ENCODE measurements around the gene SLX9. TPM values are rescaled to one million over a fixed set of nuclear protein-coding genes. Genes with fewer than 3 reads are reported as not detected.

Gene SLX9
- total and polyA plus RNA-seq, 3 experiments from 2014 or later: 14.3 to 71.1 (median 68.1) TPM

DNA sequence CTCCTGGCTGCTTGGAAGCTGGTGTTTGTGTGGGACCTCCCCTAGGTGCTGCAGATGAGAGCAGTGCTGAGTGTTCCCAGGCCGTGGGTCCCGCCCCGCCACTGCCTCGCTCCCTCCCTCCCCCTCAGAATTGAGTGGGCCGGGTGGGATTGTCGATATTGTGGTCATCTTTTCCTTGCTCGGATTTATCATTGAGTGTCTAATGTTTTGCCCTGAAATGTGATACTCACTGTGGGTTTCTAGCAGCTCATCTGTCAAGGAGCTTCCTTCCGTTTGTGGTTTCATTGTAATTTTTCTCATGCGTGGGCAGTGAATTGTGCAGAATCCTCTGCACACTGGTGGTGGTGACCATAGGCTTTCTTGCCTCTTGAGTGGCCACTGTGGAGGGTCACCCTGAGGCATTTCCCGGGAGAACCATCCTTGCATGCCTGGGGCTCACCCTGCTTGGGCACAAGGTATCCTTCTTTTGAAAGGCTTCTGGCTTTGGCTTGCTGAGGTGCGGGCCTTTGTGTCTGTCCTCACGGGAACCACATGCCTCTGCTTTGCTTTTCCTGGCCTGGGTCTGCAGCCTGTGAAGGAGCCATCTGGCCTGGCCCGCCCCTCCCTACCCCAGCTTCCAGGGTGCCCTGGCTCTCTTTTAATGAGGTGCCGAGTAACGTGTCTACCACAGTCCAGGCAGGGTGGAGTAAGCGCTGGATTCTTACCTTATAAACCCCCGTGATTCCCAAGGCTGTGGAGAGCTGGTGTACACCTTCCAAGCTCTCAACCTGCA is 25.6 kb downstream of the SLX9 start:
- Histone ChIP-seq H3K27ac (ENCODE audit: low read depth, low read length) (no peak overlapping the region), H3K4me3 (ENCODE audit: low read length) (peak overlapping the region; percentile 38), H3K27me3 (ENCODE audit: insufficient read depth, low read length, poor library complexity, severe bottlenecking) (no peaks in the 10 kb centered on the region), H3K4me1 (ENCODE audit: insufficient read depth, low read length) (peaks cover 32% of the 10 kb centered on the region), H3K9me3 (ENCODE audit: low read length) (no peaks in the 10 kb centered on the region), H3K36me3 (ENCODE audit: insufficient read depth, low read length) (peaks cover 10% of the 10 kb centered on the region)
- peak in 1 of 5 donors; percentile 18 for DNase-seq
- no peaks in the 10 kb centered on the region for H3K27me3 Mint-ChIP-seq
- H3K27ac Mint-ChIP-seq: peak overlapping the region in 4 of 8 donors; percentile 2 to 69 (median 22)
- CTCF ChIA-PET: interaction anchor here (1.0 to 4.6 kb wide), 3 partner anchors 16 to 172 kb away, joined by 3 to 22 read pairs (median 4); no protein-coding TSS in a partner anchor
- H3K36me3 Mint-ChIP-seq: peaks cover 0 to 47% (median 18%) of the 10 kb centered on the region in 3 donors
- no peaks in the 10 kb centered on the region for H3K9me3 Mint-ChIP-seq
- peak overlapping the region in 6 of 7 donors; percentile 34 to 82 (median 54) for H3K4me3 Mint-ChIP-seq
- peaks cover 35 to 65% (median 42%) of the 10 kb centered on the region in 3 donors for H3K4me1 Mint-ChIP-seq
- POLR2A ChIA-PET: no interaction called here

GRCh38 chr21:44966135-44967081 is 26.6 kb downstream of the SLX9 start:
- peaks cover 5% of the 10 kb centered on the region for H3K36me3 ChIP-seq (ENCODE audit: insufficient read depth, low read length)
- no peaks in the 10 kb centered on the region for H3K9me3 Mint-ChIP-seq
- peaks cover 35 to 65% (median 42%) of the 10 kb centered on the region in 3 donors for H3K4me1 Mint-ChIP-seq
- H3K27me3 Mint-ChIP-seq: no peaks in the 10 kb centered on the region
- H3K4me3 ChIP-seq (ENCODE audit: low read length): no peak overlapping the region
- H3K4me3 Mint-ChIP-seq: peak overlapping the region in 3 of 7 donors; percentile 38 to 63 (median 39)
- H3K36me3 Mint-ChIP-seq: peaks cover 0 to 39% (median 18%) of the 10 kb centered on the region in 3 donors
- H3K4me1 ChIP-seq (ENCODE audit: insufficient read depth, low read length): peaks cover 32% of the 10 kb centered on the region
- no peaks in the 10 kb centered on the region for H3K27me3 ChIP-seq (ENCODE audit: insufficient read depth, low read length, poor library complexity, severe bottlenecking)
- ChIA-PET CTCF (interaction anchor here (1.0 to 4.6 kb wide), 3 partner anchors 17 to 171 kb away, joined by 3 to 22 read pairs (median 4); no protein-coding TSS in a partner anchor), POLR2A (no interaction called here)
- H3K9me3 ChIP-seq (ENCODE audit: low read length): no peaks in the 10 kb centered on the region
- no peak overlapping the region for H3K27ac ChIP-seq (ENCODE audit: low read depth, low read length)
- no peak overlapping the region for H3K27ac Mint-ChIP-seq
- DNase-seq: no peak

DNA sequence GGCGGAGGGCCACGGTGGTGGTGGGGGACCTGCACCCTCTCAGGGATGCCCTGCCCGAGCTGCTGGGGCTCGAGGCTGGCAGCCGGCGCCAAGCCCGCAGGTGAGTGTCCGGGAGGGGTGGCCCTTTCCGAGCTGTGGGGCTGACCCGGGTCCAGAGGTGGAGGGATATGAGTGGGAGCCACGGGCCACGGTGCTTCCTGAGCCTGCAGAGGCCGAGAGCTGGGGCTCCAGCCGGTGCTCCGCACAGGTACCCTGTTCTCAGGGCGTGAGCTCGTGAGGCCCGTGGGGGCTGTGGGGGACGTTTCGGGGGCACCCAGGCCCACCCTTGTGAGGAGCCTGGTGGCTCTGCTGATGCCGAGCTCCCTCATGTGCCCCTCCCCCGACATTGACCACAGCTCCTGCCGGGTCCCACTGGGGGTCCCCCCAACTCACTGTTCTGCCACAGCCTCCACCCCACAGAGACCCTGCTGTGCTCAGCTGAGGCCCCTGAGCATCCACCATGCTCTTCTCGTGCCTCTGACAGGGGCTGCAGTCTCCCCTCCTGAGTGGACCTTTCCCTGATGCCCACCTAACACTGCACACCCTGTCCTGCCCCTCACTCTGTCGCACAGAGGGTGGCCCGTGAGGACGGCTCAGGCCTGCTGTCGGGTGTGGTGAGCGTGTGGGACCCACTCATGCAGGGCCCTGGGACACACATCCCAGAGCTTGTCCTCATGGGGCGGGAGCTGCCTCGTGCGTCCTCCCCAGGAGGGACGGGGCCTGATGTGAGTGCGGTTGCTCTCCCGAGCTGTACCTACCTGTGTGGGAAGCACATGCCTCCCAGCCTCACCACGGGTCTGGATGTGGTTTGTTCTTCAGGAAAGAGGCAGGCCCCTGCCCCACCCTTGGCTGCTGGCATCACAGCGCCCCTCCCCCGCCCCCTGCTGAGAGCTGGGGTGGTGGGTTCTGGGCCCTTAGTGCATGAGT is 27.5 kb downstream of the SLX9 start:
- POLR2A ChIA-PET: no interaction called here
- Mint-ChIP-seq H3K9me3 (no peaks in the 10 kb centered on the region), H3K4me3 (peak overlapping the region in 1 of 7 donors; percentile 32), H3K27ac (no peak overlapping the region), H3K4me1 (peaks cover 35 to 61% (median 42%) of the 10 kb centered on the region in 3 donors), H3K36me3 (peaks cover 0 to 35% (median 13%) of the 10 kb centered on the region in 3 donors), H3K27me3 (no peaks in the 10 kb centered on the region)
- no peak overlapping the region for H3K4me3 ChIP-seq (ENCODE audit: low read length)
- CTCF ChIA-PET: interaction anchor here (1.0 kb wide), 1 partner anchor 161 kb away, joined by 3 read pairs; no protein-coding TSS in a partner anchor
- H3K27ac ChIP-seq (ENCODE audit: low read depth, low read length): no peak overlapping the region
- H3K36me3 ChIP-seq (ENCODE audit: insufficient read depth, low read length): no peaks in the 10 kb centered on the region
- no peaks in the 10 kb centered on the region for H3K9me3 ChIP-seq (ENCODE audit: low read length)
- peaks cover 32% of the 10 kb centered on the region for H3K4me1 ChIP-seq (ENCODE audit: insufficient read depth, low read length)
- no peak for DNase-seq
- no peaks in the 10 kb centered on the region for H3K27me3 ChIP-seq (ENCODE audit: insufficient read depth, low read length, poor library complexity, severe bottlenecking)

- no peak overlapping the region for H3K4me3 ChIP-seq (ENCODE audit: low read length)
- no peaks in the 10 kb centered on the region for H3K9me3 ChIP-seq (ENCODE audit: low read length)
- Mint-ChIP-seq H3K27ac (peak overlapping the region in 4 of 8 donors; percentile 42 to 84 (median 54)), H3K4me3 (peak overlapping the region in 2 of 7 donors; percentile 60 to 68), H3K4me1 (peaks cover 34 to 50% (median 38%) of the 10 kb centered on the region in 3 donors), H3K36me3 (peaks cover 0 to 32% (median 10%) of the 10 kb centered on the region in 3 donors), H3K27me3 (no peaks in the 10 kb centered on the region), H3K9me3 (no peaks in the 10 kb centered on the region)
- ChIA-PET CTCF (interaction anchor here (1.4 kb wide), 1 partner anchor 169 kb away, joined by 4 read pairs; no protein-coding TSS in a partner anchor), POLR2A (no interaction called here)
- H3K27ac ChIP-seq (ENCODE audit: low read depth, low read length): no peak overlapping the region
- no peaks in the 10 kb centered on the region for H3K27me3 ChIP-seq (ENCODE audit: insufficient read depth, low read length, poor library complexity, severe bottlenecking)
- peaks cover 29% of the 10 kb centered on the region for H3K4me1 ChIP-seq (ENCODE audit: insufficient read depth, low read length)
- DNase-seq: no peak
- no peaks in the 10 kb centered on the region for H3K36me3 ChIP-seq (ENCODE audit: insufficient read depth, low read length)
Measured at GRCh38 chr21:44969066-44969670, 29.3 kb downstream of the SLX9 start.

DNA sequence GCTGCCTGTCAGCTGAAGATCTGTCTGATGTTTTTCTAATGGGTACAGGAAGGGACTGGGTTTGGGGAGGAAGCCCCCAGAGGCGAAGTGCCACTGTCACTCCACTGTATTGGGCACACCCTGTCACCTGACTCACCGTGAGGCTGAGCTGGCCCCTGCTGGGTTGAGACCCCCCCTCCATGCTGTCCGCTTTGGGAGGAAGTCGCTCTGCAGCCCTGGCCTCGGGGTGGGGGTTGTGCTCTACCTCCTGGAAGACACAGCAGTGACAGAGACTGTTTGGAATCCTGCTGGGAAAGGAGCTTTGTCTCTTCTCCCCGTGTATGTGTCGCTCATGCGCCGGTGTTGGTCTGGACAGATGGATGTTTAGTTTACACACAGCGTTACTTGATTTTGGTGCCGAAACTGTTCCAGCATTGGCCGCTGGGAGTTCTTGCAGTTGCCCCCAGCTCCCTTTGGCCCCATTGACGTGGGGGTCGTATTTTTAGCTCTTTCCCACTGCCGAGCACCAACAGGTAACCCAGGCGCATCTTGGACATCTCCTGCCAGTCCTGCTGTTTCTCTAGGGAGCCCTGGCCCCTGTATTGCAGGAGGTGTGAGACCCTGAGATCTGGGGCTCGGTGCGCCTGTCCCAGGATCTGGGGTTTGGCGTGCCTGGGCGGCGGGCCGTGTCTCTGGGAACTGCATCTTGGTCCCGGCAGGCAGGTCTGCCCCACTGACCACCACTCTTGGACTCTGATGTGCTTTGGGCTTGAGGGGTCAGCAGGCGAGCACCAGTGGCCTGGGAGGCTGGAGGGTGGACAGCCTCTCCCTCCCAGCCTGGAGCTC is 30.3 kb downstream of the SLX9 start:
- Mint-ChIP-seq H3K27me3 (no peaks in the 10 kb centered on the region), H3K27ac (peak overlapping the region in 3 of 8 donors; percentile 21 to 84 (median 42)), H3K36me3 (peaks cover 0 to 33% (median 7%) of the 10 kb centered on the region in 3 donors), H3K4me1 (peaks cover 26 to 40% (median 29%) of the 10 kb centered on the region in 3 donors), H3K9me3 (no peaks in the 10 kb centered on the region), H3K4me3 (peak overlapping the region in 3 of 7 donors; percentile 28 to 68 (median 60))
- peak in 1 of 5 donors; percentile 21 for DNase-seq
- no peaks in the 10 kb centered on the region for H3K27me3 ChIP-seq (ENCODE audit: insufficient read depth, low read length, poor library complexity, severe bottlenecking)
- peaks cover 21% of the 10 kb centered on the region for H3K4me1 ChIP-seq (ENCODE audit: insufficient read depth, low read length)
- H3K9me3 ChIP-seq (ENCODE audit: low read length): no peaks in the 10 kb centered on the region
- CTCF ChIA-PET: interaction anchor here (1.4 kb wide), 1 partner anchor 168 kb away, joined by 4 read pairs; no protein-coding TSS in a partner anchor
- H3K4me3 ChIP-seq (ENCODE audit: low read length): no peak overlapping the region
- POLR2A ChIA-PET: no interaction called here
- no peaks in the 10 kb centered on the region for H3K36me3 ChIP-seq (ENCODE audit: insufficient read depth, low read length)
- H3K27ac ChIP-seq (ENCODE audit: low read depth, low read length): no peak overlapping the region

GRCh38 chr21:44970766-44971671 is 31.2 kb downstream of the SLX9 start:
- no peak overlapping the region for H3K27ac ChIP-seq (ENCODE audit: low read depth, low read length)
- H3K36me3 ChIP-seq (ENCODE audit: insufficient read depth, low read length): no peaks in the 10 kb centered on the region
- no peaks in the 10 kb centered on the region for H3K9me3 ChIP-seq (ENCODE audit: low read length)
- H3K36me3 Mint-ChIP-seq: peaks cover 0 to 34% (median 7%) of the 10 kb centered on the region in 3 donors
- H3K4me3 Mint-ChIP-seq: no peak overlapping the region
- no peak for DNase-seq
- POLR2A ChIA-PET: no interaction called here
- no peaks in the 10 kb centered on the region for H3K27me3 Mint-ChIP-seq
- no peak overlapping the region for H3K4me3 ChIP-seq (ENCODE audit: low read length)
- no peak overlapping the region for H3K27ac Mint-ChIP-seq
- H3K4me1 ChIP-seq (ENCODE audit: insufficient read depth, low read length): peaks cover 13% of the 10 kb centered on the region
- peaks cover 19 to 32% (median 21%) of the 10 kb centered on the region in 3 donors for H3K4me1 Mint-ChIP-seq
- H3K27me3 ChIP-seq (ENCODE audit: insufficient read depth, low read length, poor library complexity, severe bottlenecking): no peaks in the 10 kb centered on the region
- CTCF ChIA-PET: interaction anchor here (1.4 kb wide), 2 partner anchors 167 kb away, joined by 3 to 4 read pairs; no protein-coding TSS in a partner anchor
- no peaks in the 10 kb centered on the region for H3K9me3 Mint-ChIP-seq

Measured in CD8-positive, alpha-beta memory T cell (primary cell).